Psoas muscle (tissue), 8 donors: ENCODE results near the gene CAPN8. TPM values are rescaled to one million over a fixed set of nuclear protein-coding genes. Genes with fewer than 3 reads are reported as not detected.
"Not testable (repeated sequence)": the region's sequence is repeated elsewhere in the genome, so short reads cannot be mapped to it uniquely, and the experiment has no call there.

ENCODE experiments used
- ATAC-seq, 4 donors: fragments of 200-7000 bp; cut with Tn5 transposase; one replicate each; pipeline ENCODE4 v1.9.1; 2020; ENCODE audit warnings: moderate library complexity in 3 of 4, mild to moderate bottlenecking in 2 of 4
- DNase-seq, 2 donors: peaks; one replicate each; pipeline ENCODE4 v3.0.0-alpha.2; 2020
- H3K27ac ChIP-seq: fragments of 200-600 bp; one replicate; pipeline ENCODE4 v1.8.0; 2022
- H3K27me3 ChIP-seq, 3 donors: fragments of 200-600 bp in 1 of 3; one replicate each; pipeline versions ENCODE4 v1.6.1 to v1.8.0; 2013 to 2022; ENCODE audit warnings: low read length in 2 of 3, mild to moderate bottlenecking in 2 of 3, moderate library complexity in 1 of 3; ENCODE audit not compliant: insufficient read depth in 3 of 3
- H3K36me3 ChIP-seq, 2 donors: fragments of 200-600 bp in 1 of 2; one replicate each; pipeline versions ENCODE4 v1.6.1 to v1.8.0; 2013 to 2022; ENCODE audit warnings: low read depth in 1 of 2, mild to moderate bottlenecking in 1 of 2, moderate library complexity in 1 of 2; ENCODE audit not compliant: insufficient read depth in 1 of 2
- H3K4me1 ChIP-seq: fragments of 200-600 bp; one replicate; pipeline ENCODE4 v1.8.0; 2022
- H3K4me3 ChIP-seq: fragments of 200-600 bp; one replicate; pipeline ENCODE4 v1.8.0; 2022; ENCODE audit warnings: mild to moderate bottlenecking
- H3K9me3 ChIP-seq: fragments of 200-600 bp; one replicate; pipeline ENCODE4 v1.8.0; 2022
- WGBS, 3 donors: extraction: QIAGEN DNeasy Blood & Tissue Kit; methylation state at CpG; one replicate each; pipeline versions ENCODE4 v1.1.6 to v1.1.7; 2013; 5-methylcytosine and 5-hydroxymethylcytosine counted together
- intact Hi-C, 2 donors: fragments of 100-400 bp; cut with DNase I; formaldehyde crosslinking; loops; one replicate each; pipeline versions ENCODE4 v1.11.0 to v1.14.2; 2022
- polyA plus RNA-seq, 3 donors: library from polyadenylated mRNA; stranded (reverse); fragments of 200-250 nt; gene quantifications; one replicate each; pipeline ENCODE4 v1.2.3, GENCODE V29; 2013
- total RNA-seq, 4 donors: library from RNA; stranded (reverse); fragmentation: NEBNext Ultra II Directional in 2 of 4; extraction: Animal tissue kit (Norgen Biotek cat#: 25700) in 2 of 4; gene quantifications; one replicate each; pipeline versions ENCODE4 v1.2.1 to v1.2.4, GENCODE V29; 2021 to 2023
- TF ChIP-seq, protein P1 (sequence below): fragments of 200-600 bp; IDR thresholded peaks from one replicate; pipeline ENCODE4 v1.8.0; 2022; ENCODE audit warnings: antibody characterized with exemption
- donor health status: healthy with polysubstance abuse.
- donor health status: DM: no; HTN: no; CAD: no; lungs with moderate emphysema.
- donor health status: Bipolar disorder and iron deficiency.
- donor health status: healthy.
- donor health status: DM: yes; HTN: yes; CAD: no.
- donor health status: DM: no; HTN: no; CAD: no.
- donor health status: DM: no; HTN: no; CAD: no.
- donor health status: DM: yes; HTN: yes; CAD: no.

The CAPN8 gene
- total and polyA plus RNA-seq, 7 donors: 0.04 to 5.4 (median 0.78) TPM; not detected in 2

DNA sequence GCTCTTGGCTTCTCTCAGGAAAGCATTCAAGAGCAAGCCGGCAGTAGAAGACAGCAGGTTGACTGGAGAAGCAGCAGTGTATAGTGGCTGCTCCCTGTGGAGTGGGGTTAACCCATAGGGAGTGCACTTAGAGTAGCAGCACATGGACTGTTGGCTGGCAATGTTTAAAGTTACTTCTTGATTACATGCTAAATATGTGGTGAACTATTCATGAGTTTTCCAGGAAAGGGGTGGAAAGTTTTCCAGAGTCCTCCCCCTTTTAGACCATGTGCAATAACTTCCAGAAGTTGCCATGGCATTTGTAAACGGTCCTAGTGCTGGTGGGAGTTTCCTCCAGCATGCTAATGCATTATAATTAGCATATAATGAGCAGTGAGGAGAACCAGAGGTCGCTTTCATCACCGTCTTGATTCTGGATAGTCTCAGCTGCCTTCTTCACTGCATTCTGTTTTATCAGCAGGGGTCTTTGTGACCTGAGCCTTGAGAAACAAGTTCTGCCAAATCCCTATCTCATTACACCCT lies 140.5 kb downstream of the CAPN8 start:
- 55 to 60% (median 59%) methylated on average over 4 of the region's 4 CpGs for WGBS, 3 donors
- no peak overlapping the region for H3K4me3 ChIP-seq
- no peaks in the 10 kb centered on the region for H3K4me1 ChIP-seq
- H3K36me3 ChIP-seq: no peaks in the 10 kb centered on the region
- H3K27ac ChIP-seq: no peak overlapping the region
- TF ChIP-seq, protein P1, sequence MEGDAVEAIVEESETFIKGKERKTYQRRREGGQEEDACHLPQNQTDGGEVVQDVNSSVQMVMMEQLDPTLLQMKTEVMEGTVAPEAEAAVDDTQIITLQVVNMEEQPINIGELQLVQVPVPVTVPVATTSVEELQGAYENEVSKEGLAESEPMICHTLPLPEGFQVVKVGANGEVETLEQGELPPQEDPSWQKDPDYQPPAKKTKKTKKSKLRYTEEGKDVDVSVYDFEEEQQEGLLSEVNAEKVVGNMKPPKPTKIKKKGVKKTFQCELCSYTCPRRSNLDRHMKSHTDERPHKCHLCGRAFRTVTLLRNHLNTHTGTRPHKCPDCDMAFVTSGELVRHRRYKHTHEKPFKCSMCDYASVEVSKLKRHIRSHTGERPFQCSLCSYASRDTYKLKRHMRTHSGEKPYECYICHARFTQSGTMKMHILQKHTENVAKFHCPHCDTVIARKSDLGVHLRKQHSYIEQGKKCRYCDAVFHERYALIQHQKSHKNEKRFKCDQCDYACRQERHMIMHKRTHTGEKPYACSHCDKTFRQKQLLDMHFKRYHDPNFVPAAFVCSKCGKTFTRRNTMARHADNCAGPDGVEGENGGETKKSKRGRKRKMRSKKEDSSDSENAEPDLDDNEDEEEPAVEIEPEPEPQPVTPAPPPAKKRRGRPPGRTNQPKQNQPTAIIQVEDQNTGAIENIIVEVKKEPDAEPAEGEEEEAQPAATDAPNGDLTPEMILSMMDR: no peak
- peaks cover 0 to 5% (median 0%) of the 10 kb centered on the region in 3 donors for H3K27me3 ChIP-seq
- H3K9me3 ChIP-seq: no peaks in the 10 kb centered on the region
- ATAC-seq: no peak
- intact Hi-C loops: no loop called here
- DNase-seq: no peak

GRCh38 chr1:223521150-223521549 lies 144.4 kb downstream of the CAPN8 start:
- Histone ChIP-seq H3K9me3 (no peaks in the 10 kb centered on the region), H3K27ac (no peak overlapping the region), H3K36me3 (no peaks in the 10 kb centered on the region), H3K4me1 (no peaks in the 10 kb centered on the region), H3K4me3 (no peak overlapping the region), H3K27me3 (peaks cover 0 to 2% (median 0%) of the 10 kb centered on the region in 3 donors)
- no peak for DNase-seq
- 90 to 95% (median 93%) methylated on average over 2 of the region's 2 CpGs for WGBS, 3 donors
- intact Hi-C loops: no loop called here
- TF ChIP-seq, protein P1: no peak
- ATAC-seq: no peak

- intact Hi-C loops: no loop called here
- Histone ChIP-seq H3K4me1 (no peaks in the 10 kb centered on the region), H3K9me3 (no peaks in the 10 kb centered on the region), H3K36me3 (no peaks in the 10 kb centered on the region), H3K27me3 (peaks cover 0 to 2% (median 0%) of the 10 kb centered on the region in 3 donors), H3K27ac (no peak overlapping the region), H3K4me3 (no peak overlapping the region)
- ATAC-seq (no peak), DNase-seq (no peak)
- TF ChIP-seq, protein P1: no peak
- 83 to 88% (median 86%) methylated on average over 4 of the region's 4 CpGs for WGBS, 3 donors
Measured at GRCh38 chr1:223520200-223520599, 145.3 kb downstream of the CAPN8 start.

DNA sequence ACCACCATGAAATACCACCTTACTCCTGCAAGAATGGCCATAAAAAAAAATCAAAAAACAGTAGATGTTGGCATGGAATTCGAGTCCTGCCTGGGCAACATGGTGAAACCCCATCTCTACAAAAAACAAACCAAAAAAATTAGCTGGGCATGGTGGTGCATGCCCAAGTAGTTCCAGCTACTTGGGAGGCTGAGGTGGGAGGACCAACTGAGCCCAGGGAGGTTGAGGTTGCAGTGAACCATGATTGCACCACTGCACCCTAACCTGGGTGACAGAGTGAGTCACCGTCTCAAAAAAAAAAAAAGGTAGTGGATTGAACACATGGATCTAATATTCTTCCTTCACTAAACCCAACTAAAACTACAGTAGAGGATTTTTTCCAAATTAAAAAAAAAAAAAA lies 146.4 kb downstream of the CAPN8 start:
- no peaks in the 10 kb centered on the region for H3K36me3 ChIP-seq
- H3K9me3 ChIP-seq: no peaks in the 10 kb centered on the region
- no peaks in the 10 kb centered on the region for H3K4me1 ChIP-seq
- DNase-seq: no peak
- ATAC-seq: no peak
- intact Hi-C loops: no loop called here
- H3K27me3 ChIP-seq: peaks cover 0 to 2% (median 0%) of the 10 kb centered on the region in 3 donors
- H3K27ac ChIP-seq: no peak overlapping the region
- 86 to 95% (median 92%) methylated on average over 2 of the region's 2 CpGs for WGBS, 3 donors
- TF ChIP-seq, protein P1: no peak
- H3K4me3 ChIP-seq: no peak overlapping the region

- H3K4me1 ChIP-seq, intact Hi-C loops, DNase-seq, H3K36me3 ChIP-seq, H3K9me3 ChIP-seq, H3K27me3 ChIP-seq, H3K4me3 ChIP-seq, ATAC-seq, H3K27ac ChIP-seq: not testable (repeated sequence)
- 29 to 36% (median 29%) methylated on average over 1 of the region's 1 CpG for WGBS, 3 donors
Measured at GRCh38 chr1:223518553-223518952, 146.9 kb downstream of the CAPN8 start.
